Mesenchymal stem cell (in vitro differentiated cells and primary cell): ENCODE results near the gene ERGIC2.

Experiments used
- DNase-seq: peaks from one replicate; pipeline ENCODE4 v3.0.0-alpha.2; 2013
- H2AFZ ChIP-seq: one replicate; pipeline ENCODE4 v1.6.1; 2013; ENCODE audit warnings: low read depth, mild to moderate bottlenecking, control low read depth, inconsistent platforms, low read length, moderate library complexity
- H2AK5ac ChIP-seq: 2 replicates; pipeline ENCODE4 v1.6.1; 2013; ENCODE audit warnings: low read length, moderate library complexity, mild to moderate bottlenecking, inconsistent platforms; ENCODE audit not compliant: severe bottlenecking
- H2BK120ac ChIP-seq: one replicate; pipeline ENCODE4 v1.6.1; 2013; ENCODE audit warnings: low read depth, mild to moderate bottlenecking, inconsistent platforms, low read length, moderate library complexity
- H2BK12ac ChIP-seq, 2 experiments: one replicate each; pipeline ENCODE4 v1.6.1; 2013; ENCODE audit warnings: inconsistent platforms in 2 of 2, low read length in 2 of 2, mild to moderate bottlenecking in 2 of 2, moderate library complexity in 2 of 2, control low read depth in 1 of 2
- H2BK15ac ChIP-seq: one replicate; pipeline ENCODE4 v1.6.1; 2013; ENCODE audit warnings: mild to moderate bottlenecking, low read depth, inconsistent platforms; ENCODE audit not compliant: poor library complexity, severe bottlenecking
- H2BK5ac ChIP-seq: 2 replicates; pipeline ENCODE4 v1.6.1; 2013; ENCODE audit warnings: low read depth, mild to moderate bottlenecking, low read length, control low read depth, inconsistent platforms; ENCODE audit not compliant: poor library complexity, severe bottlenecking
- H3K14ac ChIP-seq, 2 experiments: one replicate each; pipeline ENCODE4 v1.6.1; 2013; ENCODE audit warnings: inconsistent platforms in 2 of 2, low read length in 2 of 2, control low read depth in 1 of 2, mild to moderate bottlenecking in 1 of 2, moderate library complexity in 1 of 2
- H3K18ac ChIP-seq, 2 experiments: one replicate each; pipeline ENCODE4 v1.6.1; 2013; ENCODE audit warnings: inconsistent platforms in 2 of 2, low read length in 2 of 2, control low read depth in 1 of 2, low read depth in 1 of 2, mild to moderate bottlenecking in 1 of 2
- H3K23ac ChIP-seq, 2 experiments: one replicate each; pipeline ENCODE4 v1.6.1; 2013; ENCODE audit warnings: inconsistent platforms in 2 of 2, low read length in 2 of 2, mild to moderate bottlenecking in 2 of 2, moderate library complexity in 2 of 2, control low read depth in 1 of 2
- H3K27ac ChIP-seq: 2 replicates; pipeline ENCODE4 v1.5.1; 2013; ENCODE audit warnings: mild to moderate bottlenecking, moderate library complexity, low read length, control low read depth, inconsistent platforms; ENCODE audit not compliant: poor library complexity, severe bottlenecking
- H3K27me3 ChIP-seq, 2 experiments: 2 replicates each; pipeline versions ENCODE4 v1.6.1 to v1.7.0; 2013; ENCODE audit warnings: low read length in 2 of 2, mild to moderate bottlenecking in 2 of 2, moderate library complexity in 2 of 2, control low read depth in 1 of 2, inconsistent platforms in 1 of 2; ENCODE audit not compliant: control insufficient read depth in 1 of 2, insufficient read depth in 1 of 2
- H3K36me3 ChIP-seq, 2 experiments: 2 replicates each; pipeline versions ENCODE4 v1.6.1 to v1.7.0; 2013; ENCODE audit warnings: low read length in 2 of 2, control low read depth in 1 of 2, inconsistent platforms in 1 of 2, low read depth in 1 of 2, mild to moderate bottlenecking in 1 of 2; ENCODE audit not compliant: insufficient read depth in 2 of 2, control insufficient read depth in 1 of 2
- H3K4ac ChIP-seq, 2 experiments: one replicate each; pipeline ENCODE4 v1.6.1; 2013; ENCODE audit warnings: inconsistent platforms in 2 of 2, low read length in 2 of 2, mild to moderate bottlenecking in 2 of 2, moderate library complexity in 2 of 2, control low read depth in 1 of 2, low read depth in 1 of 2
- H3K4me1 ChIP-seq: 2 replicates; pipeline ENCODE4 v1.6.1; 2013; ENCODE audit warnings: low read depth, low read length, control low read depth; ENCODE audit not compliant: control insufficient read depth, insufficient read depth
- H3K4me2 ChIP-seq: 2 replicates; pipeline ENCODE4 v1.6.1; 2013; ENCODE audit warnings: low read length, mild to moderate bottlenecking, inconsistent platforms; ENCODE audit not compliant: poor library complexity, severe bottlenecking
- H3K4me3 ChIP-seq, 2 experiments: 2 replicates each; pipeline versions ENCODE4 v1.5.1 to v1.7.0; 2013; ENCODE audit warnings: low read length in 2 of 2, mild to moderate bottlenecking in 2 of 2, control low read depth in 1 of 2, low read depth in 1 of 2; ENCODE audit not compliant: insufficient read depth in 1 of 2
- H3K79me1 ChIP-seq: replicated peaks from 2 replicates; pipeline ENCODE4 v1.6.1; 2013; ENCODE audit warnings: mild to moderate bottlenecking, control low read depth, low read length, inconsistent platforms; ENCODE audit not compliant: poor library complexity, severe bottlenecking
- H3K9ac ChIP-seq: 2 replicates; pipeline ENCODE4 v1.7.0; 2013; ENCODE audit warnings: mild to moderate bottlenecking, low read length, moderate library complexity
- H3K9me3 ChIP-seq: 2 replicates; pipeline ENCODE4 v1.7.0; 2013; ENCODE audit warnings: mild to moderate bottlenecking, low read length; ENCODE audit not compliant: control insufficient read depth
- H4K8ac ChIP-seq: one replicate; pipeline ENCODE4 v1.6.1; 2013; ENCODE audit warnings: inconsistent platforms, mild to moderate bottlenecking, low read length, moderate library complexity
- H4K91ac ChIP-seq: one replicate; pipeline ENCODE4 v1.6.1; 2013; ENCODE audit warnings: mild to moderate bottlenecking, low read length, inconsistent platforms
- WGBS: methylation state at CpG from one replicate; pipeline ENCODE4 v1.1.7; 2013; ENCODE audit warnings: mixed read lengths; 5-methylcytosine and 5-hydroxymethylcytosine counted together

Gene ERGIC2

GRCh38 chr12:29415111-29415510 is 34.1 kb upstream of the ERGIC2 start:
- Histone ChIP-seq H4K91ac (no peak overlapping the region), H3K27me3 (no peaks in the 10 kb centered on the region), H3K4me2 (no peak overlapping the region), H2BK15ac (no peak overlapping the region), H3K36me3 (no peaks in the 10 kb centered on the region), H2AK5ac (no peak overlapping the region), H3K23ac (no peak overlapping the region), H3K4me3 (no peak overlapping the region), H2BK120ac (no peak overlapping the region), H4K8ac (no peak overlapping the region), H3K79me1 (no peaks in the 10 kb centered on the region), H3K18ac (no peak overlapping the region), H3K4ac (no peak overlapping the region), H2AFZ (no peak overlapping the region), H3K9me3 (no peaks in the 10 kb centered on the region), H2BK12ac (no peak overlapping the region), H2BK5ac (no peak overlapping the region), H3K14ac (no peak overlapping the region), H3K27ac (no peak overlapping the region), H3K4me1 (no peaks in the 10 kb centered on the region), H3K9ac (no peak overlapping the region)
- no peak for DNase-seq
- WGBS: 73% methylated on average over 4 of the region's 4 CpGs

GRCh38 chr12:29414368-29414767 is 33.4 kb upstream of the ERGIC2 start:
- Histone ChIP-seq H4K8ac (no peak overlapping the region), H3K27ac (no peak overlapping the region), H2AK5ac (no peak overlapping the region), H2BK12ac (no peak overlapping the region), H3K4me3 (no peak overlapping the region), H3K27me3 (no peaks in the 10 kb centered on the region), H2AFZ (no peak overlapping the region), H3K23ac (no peak overlapping the region), H3K9ac (no peak overlapping the region), H3K14ac (no peak overlapping the region), H3K4ac (no peak overlapping the region), H3K36me3 (no peaks in the 10 kb centered on the region), H3K4me1 (no peaks in the 10 kb centered on the region), H3K79me1 (no peaks in the 10 kb centered on the region), H2BK15ac (no peak overlapping the region), H2BK120ac (no peak overlapping the region), H4K91ac (no peak overlapping the region), H2BK5ac (no peak overlapping the region), H3K4me2 (no peak overlapping the region), H3K9me3 (no peaks in the 10 kb centered on the region), H3K18ac (no peak overlapping the region)
- no peak for DNase-seq

GRCh38 chr12:29405561-29405960 is 24.6 kb upstream of the ERGIC2 start:
- Histone ChIP-seq H3K4me1 (no peaks in the 10 kb centered on the region), H3K9ac (no peak overlapping the region), H3K4me3 (no peak overlapping the region), H3K18ac (no peak overlapping the region), H3K4me2 (no peak overlapping the region), H3K14ac (no peak overlapping the region), H2AFZ (no peak overlapping the region), H2BK5ac (no peak overlapping the region), H4K91ac (no peak overlapping the region), H2BK120ac (no peak overlapping the region), H3K79me1 (no peaks in the 10 kb centered on the region), H3K23ac (no peak overlapping the region), H3K36me3 (no peaks in the 10 kb centered on the region), H2AK5ac (no peak overlapping the region), H3K9me3 (no peaks in the 10 kb centered on the region), H4K8ac (no peak overlapping the region), H3K27ac (no peak overlapping the region), H2BK12ac (no peak overlapping the region), H2BK15ac (no peak overlapping the region), H3K27me3 (peaks cover 0 to 3% of the 10 kb centered on the region in 2 experiments), H3K4ac (no peak overlapping the region)
- DNase-seq: no peak
- no CpG with 5 or more reads among the region's 4 CpGs for WGBS

- Histone ChIP-seq H4K91ac (no peak overlapping the region), H3K18ac (no peak overlapping the region), H2BK5ac (no peak overlapping the region), H2BK15ac (no peak overlapping the region), H2AFZ (no peak overlapping the region), H3K9me3 (no peaks in the 10 kb centered on the region), H3K79me1 (no peaks in the 10 kb centered on the region), H3K27me3 (peaks cover 0 to 3% of the 10 kb centered on the region in 2 experiments), H3K23ac (no peak overlapping the region), H3K4me2 (no peak overlapping the region), H2AK5ac (no peak overlapping the region), H2BK12ac (no peak overlapping the region), H3K36me3 (no peaks in the 10 kb centered on the region), H3K4me1 (no peaks in the 10 kb centered on the region), H3K14ac (no peak overlapping the region), H3K4ac (no peak overlapping the region), H4K8ac (no peak overlapping the region), H3K4me3 (no peak overlapping the region), H3K9ac (no peak overlapping the region), H2BK120ac (no peak overlapping the region), H3K27ac (no peak overlapping the region)
- WGBS: 80% methylated on average over 4 of the region's 4 CpGs
- no peak for DNase-seq
Measured at GRCh38 chr12:29403991-29404390, 23.0 kb upstream of the ERGIC2 start.
